Gastroesophageal sphincter (tissue), 3 donors: ENCODE results near the gene ISM2.

Experiments
- CTCF ChIP-seq, 4 experiments: fragments of 200-600 bp in 2 of 4; fragments of 450-650 bp in 2 of 4; sonication (generic) in 1 of 4; IDR thresholded peaks; one replicate each; pipeline ENCODE4 v1.5.1; 2017 to 2019; ENCODE audit warnings: antibody characterized with exemption in 4 of 4, mild to moderate bottlenecking in 2 of 4, moderate library complexity in 2 of 4
- EP300 ChIP-seq: sonication (generic); formaldehyde crosslinking; IDR thresholded peaks from one replicate; pipeline ENCODE4 v1.6.1; 2017; ENCODE audit warnings: antibody characterized with exemption, mild to moderate bottlenecking
- POLR2A ChIP-seq, 2 donors: fragments of 450-650 bp; IDR thresholded peaks; one replicate each; pipeline ENCODE4 v1.6.1; 2017; ENCODE audit warnings: antibody characterized with exemption in 2 of 2, mild to moderate bottlenecking in 2 of 2, moderate library complexity in 1 of 2
- POLR2AphosphoS5 ChIP-seq: sonication (generic); formaldehyde crosslinking; IDR thresholded peaks from one replicate; pipeline ENCODE4 v1.6.1; 2017; ENCODE audit warnings: antibody characterized with exemption

GRCh38 chr14:77544571-77544970 is 46.0 kb upstream of the ISM2 start:
- TF ChIP-seq CTCF (IDR thresholded peaks at IDR 0.05), result no peak
- no peak for TF ChIP-seq POLR2A (IDR thresholded peaks at IDR 0.05)
- no peak for TF ChIP-seq POLR2AphosphoS5
- TF ChIP-seq EP300, result no peak
